Central memory CD8-positive, alpha-beta T cell (primary cell): ENCODE results near the gene HOXD4.

ENCODE experiments used
- ATAC-seq: fragments of 150-1000 bp; cut with Tn5 transposase; replicated peaks from 2 replicates; pipeline ENCODE4 v1.10.0; 2022; ENCODE audit warnings: mild to moderate bottlenecking, moderate FRiP score, moderate number of reproducible peaks; ENCODE audit not compliant: poor library complexity, severe bottlenecking; ENCODE audit errors: extremely low read depth
- DNase-seq, 2 donors: peaks; one replicate each; pipeline ENCODE4 v3.0.0; 2021; ENCODE audit warnings: low spot score in 2 of 2
- H3K27ac Mint-ChIP-seq: one replicate; pipeline ENCODE4 v1.8.0; 2022; ENCODE audit warnings: low read depth, mild to moderate bottlenecking, moderate library complexity, mixed read lengths
- H3K27me3 Mint-ChIP-seq: one replicate; pipeline ENCODE4 v1.8.0; 2022; ENCODE audit warnings: mixed read lengths
- H3K36me3 Mint-ChIP-seq: one replicate; pipeline ENCODE4 v1.8.0; 2022; ENCODE audit warnings: mild to moderate bottlenecking, moderate library complexity, mixed read lengths; ENCODE audit not compliant: insufficient read depth
- H3K4me1 Mint-ChIP-seq: one replicate; pipeline ENCODE4 v1.8.0; 2022; ENCODE audit warnings: mixed read lengths
- H3K4me3 Mint-ChIP-seq: one replicate; pipeline ENCODE4 v1.8.0; 2022; ENCODE audit warnings: mild to moderate bottlenecking, moderate library complexity, mixed read lengths
- H3K9me3 Mint-ChIP-seq: one replicate; pipeline ENCODE4 v1.8.0; 2022; ENCODE audit warnings: mixed read lengths

HOXD4 gene

DNA sequence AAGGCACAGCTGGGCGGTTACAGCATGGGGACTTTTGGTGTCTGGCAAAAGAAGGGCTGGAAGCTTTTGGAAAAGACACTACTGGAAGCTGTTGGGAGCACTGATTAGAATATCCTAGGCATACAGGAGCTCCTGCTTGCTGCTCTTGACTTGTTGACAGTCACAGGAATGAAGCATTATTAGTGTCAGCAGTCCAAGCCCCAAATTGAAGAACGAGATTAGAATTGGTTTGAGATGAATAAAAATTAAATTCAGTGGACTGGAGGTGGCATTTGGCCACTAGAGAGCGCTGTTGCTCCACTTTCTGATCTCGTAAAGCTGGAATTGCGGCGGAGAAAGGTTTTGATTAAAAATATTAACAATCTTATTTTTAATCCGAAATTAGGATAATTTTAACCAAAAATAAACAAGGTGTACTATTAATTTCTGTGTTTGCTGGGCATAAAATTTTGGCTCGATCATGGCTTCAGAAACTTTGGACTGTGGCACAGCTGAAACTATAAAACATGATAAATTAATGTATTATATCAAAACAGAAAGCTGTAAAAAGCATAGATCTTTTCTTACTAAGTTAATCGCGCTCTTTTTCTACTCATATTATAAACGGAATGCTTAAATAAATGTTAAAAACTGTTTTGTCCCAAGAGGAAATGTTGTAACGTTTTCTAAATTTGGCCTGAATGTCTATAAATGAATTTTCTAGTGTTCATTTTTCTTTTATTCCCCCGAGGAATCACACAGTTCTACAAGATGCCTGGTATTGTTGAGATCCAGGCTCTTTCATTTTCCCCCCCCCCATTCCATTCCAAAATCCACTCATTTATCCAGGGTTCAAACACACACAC, 24.2 kb upstream of the HOXD4 start:
- H3K36me3 Mint-ChIP-seq: peaks cover 30% of the 10 kb centered on the region
- H3K4me3 Mint-ChIP-seq: peak overlapping the region; percentile 54
- H3K27ac Mint-ChIP-seq: no peak overlapping the region
- ATAC-seq (no peak), DNase-seq (peak; percentile 50 to 65)
- no peaks in the 10 kb centered on the region for H3K9me3 Mint-ChIP-seq
- H3K27me3 Mint-ChIP-seq: peaks cover 81% of the 10 kb centered on the region
- H3K4me1 Mint-ChIP-seq: peaks cover 26% of the 10 kb centered on the region

DNA sequence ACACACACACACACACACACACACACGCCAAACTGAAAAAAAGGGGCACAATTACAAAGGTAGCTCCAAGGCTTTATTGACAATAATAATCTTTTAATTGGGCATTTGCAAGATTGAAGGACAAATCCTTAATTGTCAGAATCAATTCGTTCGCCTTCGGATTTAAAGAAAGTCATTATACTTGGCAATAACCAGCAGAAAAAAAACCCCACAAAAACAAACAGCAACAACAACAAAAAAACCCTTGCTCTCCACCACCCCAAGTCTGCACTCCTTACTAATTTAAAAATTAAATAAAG, 23.6 kb upstream of the HOXD4 start:
- DNase-seq: no peak
- Mint-ChIP-seq H3K27me3 (peaks cover 87% of the 10 kb centered on the region), H3K4me1 (peaks cover 31% of the 10 kb centered on the region), H3K4me3 (peak overlapping the region; percentile 54), H3K27ac (peak overlapping the region; percentile 60), H3K9me3 (no peaks in the 10 kb centered on the region), H3K36me3 (peaks cover 34% of the 10 kb centered on the region)
- ATAC-seq: no peak

- peaks cover 31% of the 10 kb centered on the region for H3K4me1 Mint-ChIP-seq
- DNase-seq (no peak), ATAC-seq (no peak)
- peak overlapping the region; percentile 54 for H3K4me3 Mint-ChIP-seq
- peaks cover 91% of the 10 kb centered on the region for H3K27me3 Mint-ChIP-seq
- H3K36me3 Mint-ChIP-seq: peaks cover 34% of the 10 kb centered on the region
- H3K27ac Mint-ChIP-seq: peak overlapping the region; percentile 60
- H3K9me3 Mint-ChIP-seq: no peaks in the 10 kb centered on the region
Observed at GRCh38 chr2:176128172-176128981, 23.0 kb upstream of the HOXD4 start.

DNA sequence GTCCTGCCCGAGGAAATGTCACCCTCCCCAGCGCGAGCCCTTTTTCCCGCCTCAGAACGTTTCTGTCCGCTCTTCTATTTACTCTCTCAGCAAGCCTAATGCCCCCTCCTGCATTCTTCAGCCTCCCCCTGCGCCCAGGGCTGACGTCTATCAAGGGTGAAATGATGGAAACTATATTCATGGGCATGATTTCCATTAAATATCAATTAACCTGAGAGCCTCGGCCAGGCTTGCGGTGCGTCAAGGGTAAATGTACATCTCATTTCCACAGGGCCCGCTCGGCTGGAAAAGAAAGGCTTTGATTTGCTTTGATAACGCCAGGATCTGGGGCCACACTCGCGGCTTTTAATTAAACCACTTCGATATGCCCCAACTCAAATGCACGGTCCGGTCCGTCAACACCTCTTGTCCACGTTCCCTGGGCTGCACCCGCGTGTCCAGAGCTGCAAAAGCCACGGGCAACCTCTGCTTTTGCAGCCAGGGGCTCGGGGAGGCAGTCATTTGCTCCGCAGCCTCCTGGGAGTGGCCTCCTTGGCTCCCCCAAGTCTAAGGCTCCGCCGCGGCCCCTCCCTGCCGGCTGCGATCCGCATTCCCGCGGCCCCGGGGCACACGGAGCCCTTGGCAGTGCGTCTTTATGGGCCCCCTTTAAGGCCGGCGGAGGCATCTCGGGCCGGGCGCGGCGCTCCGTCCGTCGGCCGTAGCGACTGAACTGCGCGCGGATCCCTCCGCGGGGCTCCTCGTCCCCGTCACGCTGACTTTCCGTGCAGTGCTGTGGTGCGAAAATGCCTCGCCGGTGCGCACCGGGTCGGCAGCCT, 22.2 kb upstream of the HOXD4 start, which contains the start of gene HOXD8:
Gene HOXD8 (plus strand): TSS at position 724 of the 815 bp plus-strand sequence. CDS start 662 bp downstream, outside the sequence.
- peaks cover 31% of the 10 kb centered on the region for H3K4me1 Mint-ChIP-seq
- peaks cover 30% of the 10 kb centered on the region for H3K36me3 Mint-ChIP-seq
- DNase-seq (no peak), ATAC-seq (no peak)
- peaks cover 91% of the 10 kb centered on the region for H3K27me3 Mint-ChIP-seq
- H3K4me3 Mint-ChIP-seq: peak within 1 kb of the TSS; percentile 69
- no peaks in the 10 kb centered on the region for H3K9me3 Mint-ChIP-seq
- peak within 1 kb of the TSS; percentile 60 for H3K27ac Mint-ChIP-seq

DNA sequence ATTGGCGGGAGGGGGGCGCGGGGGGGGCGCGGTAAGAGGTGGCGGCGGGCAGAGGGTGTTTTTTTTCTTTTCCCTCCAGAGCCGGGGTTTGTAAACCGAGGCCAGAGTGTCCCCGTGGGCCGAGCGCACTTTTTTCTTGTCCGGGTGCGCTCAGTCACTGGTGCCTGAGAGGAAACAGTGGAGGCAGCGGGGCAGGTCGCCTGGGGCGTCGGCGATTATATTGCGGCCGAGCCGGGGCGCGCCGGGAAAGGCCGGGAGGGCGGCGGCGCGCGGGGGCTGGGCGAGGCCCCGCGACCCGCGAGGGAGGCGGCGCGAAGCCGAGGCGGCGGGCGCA, 21.6 kb upstream of the HOXD4 start:
- DNase-seq (no peak), ATAC-seq (no peak)
- H3K27me3 Mint-ChIP-seq: peaks cover 90% of the 10 kb centered on the region
- peak overlapping the region; percentile 25 for H3K4me3 Mint-ChIP-seq
- peaks cover 31% of the 10 kb centered on the region for H3K4me1 Mint-ChIP-seq
- H3K9me3 Mint-ChIP-seq: no peaks in the 10 kb centered on the region
- no peak overlapping the region for H3K27ac Mint-ChIP-seq
- peaks cover 28% of the 10 kb centered on the region for H3K36me3 Mint-ChIP-seq

GRCh38 chr2:176130147-176130956, 21.0 kb upstream of the HOXD4 start:
- DNase-seq: no peak
- Mint-ChIP-seq H3K36me3 (peaks cover 28% of the 10 kb centered on the region), H3K27ac (peak overlapping the region; percentile 55)

GRCh38 chr2:176130957-176131847, 20.1 kb upstream of the HOXD4 start:
- ATAC-seq (no peak), DNase-seq (no peak)
- Mint-ChIP-seq H3K4me1 (peaks cover 40% of the 10 kb centered on the region), H3K27me3 (peaks cover 90% of the 10 kb centered on the region), H3K9me3 (no peaks in the 10 kb centered on the region), H3K27ac (peak overlapping the region; percentile 55), H3K4me3 (peak overlapping the region; percentile 69), H3K36me3 (peaks cover 30% of the 10 kb centered on the region)

More at GRCh38 chr2:176130147-176130956, 21.0 kb upstream of the HOXD4 start:
- H3K4me3 Mint-ChIP-seq: peak overlapping the region; percentile 69
- peaks cover 90% of the 10 kb centered on the region for H3K27me3 Mint-ChIP-seq
- ATAC-seq: peak; percentile 22
- H3K4me1 Mint-ChIP-seq: peaks cover 34% of the 10 kb centered on the region
- no peaks in the 10 kb centered on the region for H3K9me3 Mint-ChIP-seq

DNA sequence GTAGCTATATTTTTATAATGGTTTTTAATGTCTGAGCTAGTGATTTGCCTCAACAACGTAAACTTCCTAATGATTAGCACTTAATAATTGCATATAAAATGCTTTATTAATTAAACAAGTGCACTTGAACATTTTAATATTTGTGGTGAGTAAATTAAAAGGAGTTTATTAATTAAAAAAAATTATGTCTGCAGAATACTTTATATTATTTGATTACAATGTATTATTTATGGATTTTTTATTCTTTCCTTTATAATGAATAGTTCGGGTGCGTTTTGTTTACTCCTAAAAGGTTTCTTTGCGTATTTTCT, 19.5 kb upstream of the HOXD4 start:
- H3K27ac Mint-ChIP-seq: no peak overlapping the region
- no peak for DNase-seq
- no peaks in the 10 kb centered on the region for H3K9me3 Mint-ChIP-seq
- peaks cover 30% of the 10 kb centered on the region for H3K36me3 Mint-ChIP-seq
- H3K27me3 Mint-ChIP-seq: peaks cover 90% of the 10 kb centered on the region
- ATAC-seq: no peak
- peak overlapping the region; percentile 72 for H3K4me3 Mint-ChIP-seq
- peaks cover 40% of the 10 kb centered on the region for H3K4me1 Mint-ChIP-seq

DNA sequence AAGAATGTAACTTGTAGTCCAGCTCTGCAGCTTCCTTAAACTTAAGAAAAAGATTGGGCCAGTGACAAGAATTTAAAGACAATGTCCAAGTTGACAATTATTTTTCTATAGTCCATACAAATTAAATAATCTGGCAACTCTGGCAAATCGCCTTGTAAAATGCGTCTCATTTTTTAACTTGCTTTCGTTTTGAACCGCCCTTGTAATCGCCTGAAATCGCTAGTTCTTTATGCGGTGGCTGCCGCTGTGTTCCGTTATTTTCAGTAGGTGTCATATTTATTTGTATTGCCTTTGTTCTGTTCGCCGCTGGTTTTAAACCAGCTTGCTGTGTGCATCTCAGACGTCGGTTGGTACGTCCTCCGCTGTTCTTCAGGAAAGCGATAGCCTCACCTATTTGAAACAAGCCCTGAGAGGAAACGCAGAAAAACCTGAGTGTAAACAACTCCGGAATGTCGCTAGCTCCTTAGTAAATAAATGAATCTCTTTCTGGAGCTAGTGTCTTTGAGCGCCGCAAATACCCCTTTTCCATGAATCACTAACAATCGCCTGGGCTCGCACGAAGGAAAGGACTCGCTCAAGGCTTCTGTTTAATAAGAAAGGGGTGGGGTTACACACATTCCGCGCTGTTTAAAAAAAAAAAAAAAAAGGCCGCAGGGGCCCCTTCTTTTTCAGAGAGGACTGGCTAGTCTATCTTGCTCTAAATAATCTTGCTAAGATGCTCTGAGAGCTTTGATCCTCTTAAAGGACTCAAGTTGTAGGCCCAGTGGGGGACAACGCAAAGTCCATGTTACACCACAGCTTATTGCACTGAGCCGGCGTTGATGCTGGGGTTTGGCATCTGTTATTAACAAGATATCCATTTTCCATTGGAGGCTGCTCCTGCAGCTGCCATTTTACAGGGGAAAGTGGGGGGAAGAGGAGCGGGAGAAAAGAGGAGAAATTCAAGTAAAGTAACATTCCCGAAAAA, 18.9 kb upstream of the HOXD4 start:
- H3K4me3 Mint-ChIP-seq: peak overlapping the region; percentile 72
- peaks cover 90% of the 10 kb centered on the region for H3K27me3 Mint-ChIP-seq
- H3K27ac Mint-ChIP-seq: no peak overlapping the region
- H3K36me3 Mint-ChIP-seq: peaks cover 30% of the 10 kb centered on the region
- DNase-seq (no peak), ATAC-seq (peak; percentile 33)
- H3K9me3 Mint-ChIP-seq: no peaks in the 10 kb centered on the region
- H3K4me1 Mint-ChIP-seq: peaks cover 39% of the 10 kb centered on the region

DNA sequence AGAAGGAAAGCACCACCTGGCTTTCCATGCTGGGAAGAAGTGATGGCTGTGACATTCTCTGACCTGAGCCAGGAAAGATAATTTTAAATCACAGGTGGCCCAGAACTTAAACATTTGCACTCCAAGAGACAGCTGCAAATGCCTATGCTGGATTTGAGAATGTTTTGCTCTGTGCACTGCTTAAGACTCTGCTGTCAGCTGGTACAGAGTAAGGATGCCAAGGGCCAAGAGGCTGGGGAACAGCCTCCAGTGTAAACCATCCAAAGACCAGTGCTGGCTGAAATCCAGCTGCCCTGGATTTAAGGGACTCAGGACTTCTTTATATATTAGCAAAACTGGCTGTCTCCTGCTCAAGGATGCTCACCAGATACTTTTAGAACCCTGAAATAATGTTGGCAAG, 18.0 kb upstream of the HOXD4 start:
- Mint-ChIP-seq H3K4me1 (peaks cover 32% of the 10 kb centered on the region), H3K9me3 (no peaks in the 10 kb centered on the region), H3K4me3 (no peak overlapping the region), H3K27me3 (peaks cover 90% of the 10 kb centered on the region), H3K36me3 (peaks cover 24% of the 10 kb centered on the region), H3K27ac (no peak overlapping the region)
- no peak for DNase-seq
- no peak for ATAC-seq
